Stimulated activated CD4-positive, alpha-beta T cell treated with anti-CD3 and anti-CD28 coated beads, Interleukin-15, amount 100 ng/mL, for 48 hours (primary cell): ENCODE measurements around the gene SYCP2L.
"Not testable (repeated sequence)": the region's sequence is repeated elsewhere in the genome, so short reads cannot be mapped to it uniquely, and the experiment has no call there.

Experiments used
- DNase-seq, 2 donors: peaks; one replicate each; pipeline ENCODE4 v3.0.0-alpha.2; 2020; ENCODE audit warnings: low read depth in 2 of 2

Gene SYCP2L

GRCh38 chr6:10877871-10878270 is 9.0 kb upstream of the SYCP2L start:
- no peak for DNase-seq

DNA sequence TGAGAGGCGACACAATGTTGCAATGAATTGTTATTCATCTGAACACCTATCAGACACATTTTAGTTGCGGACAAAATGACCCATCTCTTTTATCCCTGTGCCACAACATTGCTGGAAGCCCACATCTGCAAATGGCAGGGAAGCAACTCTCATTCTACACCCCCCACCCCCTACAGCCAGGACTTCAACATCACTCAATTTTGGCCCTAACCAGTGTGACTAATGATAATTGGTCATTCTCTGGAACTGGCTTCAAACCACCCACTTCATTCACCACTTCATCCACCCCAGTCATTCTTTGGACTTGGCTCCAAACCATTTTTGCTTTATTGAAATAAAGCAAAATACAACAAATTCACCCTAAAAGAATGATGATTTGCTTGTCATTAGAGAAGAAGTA is 6.5 kb upstream of the SYCP2L start:
- DNase-seq = no peak

GRCh38 chr6:10882253-10882630 is 4.6 kb upstream of the SYCP2L start:
- DNase-seq = not testable (repeated sequence)

GRCh38 chr6:10882657-10883171 is 4.1 kb upstream of the SYCP2L start:
- DNase-seq = no peak

- no peak for DNase-seq
These were observed 3.3 kb upstream of the SYCP2L start for GRCh38 chr6:10883312-10884244.

DNA sequence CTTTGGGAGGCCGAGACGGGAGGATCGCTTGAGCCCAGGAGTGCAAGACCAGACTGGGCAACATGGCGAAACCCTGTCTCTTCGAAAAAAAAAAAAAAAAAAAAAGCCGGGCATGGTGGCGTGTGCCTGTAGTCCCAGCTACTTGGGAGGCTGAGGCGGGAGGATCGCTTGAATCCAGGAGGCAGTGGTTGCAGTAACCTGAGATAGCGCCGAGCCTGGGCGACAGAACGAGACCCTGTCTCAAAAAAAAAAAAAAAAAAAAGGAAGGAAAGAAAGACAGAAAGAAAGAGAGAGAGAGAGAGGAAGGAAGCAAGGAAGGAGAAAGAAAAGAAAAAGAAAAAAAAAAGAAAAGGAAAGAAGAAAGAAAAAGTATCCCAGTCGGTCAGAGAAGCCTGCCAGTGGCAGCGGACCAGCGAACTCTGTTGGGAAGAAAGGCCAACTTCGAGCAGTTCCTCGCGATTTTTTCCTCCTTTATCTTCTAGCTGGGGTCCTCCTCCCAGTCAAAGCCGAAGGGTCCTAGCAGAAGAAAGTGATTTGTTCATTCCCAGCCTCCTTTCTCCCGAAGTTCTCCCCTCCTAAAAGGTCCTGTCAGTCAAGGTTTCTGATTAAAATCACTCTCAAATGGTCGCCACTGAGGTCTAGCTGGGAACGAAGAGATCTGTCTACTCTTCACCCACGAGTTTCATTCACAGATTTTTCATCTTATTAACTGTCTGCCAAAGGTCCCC is 2.4 kb upstream of the SYCP2L start:
- DNase-seq = no peak

- DNase-seq = not testable (repeated sequence)
These were observed 524 bp upstream of the SYCP2L start for GRCh38 chr6:10886365-10886690.

GRCh38 chr6:10890151-10890550 is 3.3 kb downstream of the SYCP2L start:
- DNase-seq = no peak

- no peak for DNase-seq
These were observed 5.1 kb downstream of the SYCP2L start for GRCh38 chr6:10891960-10892359.

DNA sequence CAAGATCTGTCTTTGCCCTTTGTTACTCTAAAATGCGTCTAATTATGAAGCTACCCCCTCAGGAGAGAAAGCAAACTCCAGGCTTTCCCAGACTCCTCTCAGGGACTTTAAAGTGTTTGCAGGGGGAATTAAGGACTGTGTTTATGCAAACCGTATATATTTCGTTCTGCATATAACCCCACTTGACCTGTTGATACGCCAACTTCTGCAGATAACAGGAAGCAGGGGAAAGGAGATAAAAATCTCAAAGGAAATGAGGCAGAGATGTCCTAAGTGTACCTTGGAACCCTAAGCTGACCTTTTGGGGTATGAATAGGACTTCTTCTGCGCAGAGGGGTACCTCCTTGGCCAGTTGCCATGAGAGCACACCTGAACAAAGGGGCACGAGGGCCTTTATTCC is 8.1 kb downstream of the SYCP2L start:
- DNase-seq = no peak

- no peak for DNase-seq
These were observed 9.8 kb downstream of the SYCP2L start for GRCh38 chr6:10896691-10897090.

GRCh38 chr6:10901770-10902169 is 14.9 kb downstream of the SYCP2L start:
- no peak for DNase-seq

GRCh38 chr6:10904015-10904414 is 17.2 kb downstream of the SYCP2L start:
- DNase-seq = no peak

GRCh38 chr6:10908228-10908627 is 21.4 kb downstream of the SYCP2L start:
- no peak for DNase-seq

- not testable (repeated sequence) for DNase-seq
These were observed 32.7 kb downstream of the SYCP2L start for GRCh38 chr6:10919520-10919919.

DNA sequence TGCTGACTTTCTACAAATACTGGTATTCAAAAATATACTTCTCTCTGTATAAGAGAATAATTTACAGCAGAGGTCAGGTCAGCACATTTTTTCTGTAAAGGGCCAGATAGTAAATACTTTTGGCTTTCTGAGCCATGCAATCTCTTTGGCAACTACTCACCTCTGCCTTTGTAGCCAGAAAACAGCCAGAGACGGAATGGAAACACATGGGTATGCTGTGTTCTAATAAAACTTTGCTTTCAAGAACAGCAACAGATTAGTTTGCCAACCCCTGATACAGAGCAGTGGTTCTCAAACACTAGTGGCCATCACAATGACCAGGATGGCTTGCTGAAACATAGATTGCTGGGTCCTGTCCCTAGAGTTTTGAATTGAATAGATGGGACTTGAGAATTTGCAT is 46.3 kb downstream of the SYCP2L start:
- DNase-seq = no peak

GRCh38 chr6:10939840-10940239 is 53.0 kb downstream of the SYCP2L start:
- DNase-seq = no peak

DNA sequence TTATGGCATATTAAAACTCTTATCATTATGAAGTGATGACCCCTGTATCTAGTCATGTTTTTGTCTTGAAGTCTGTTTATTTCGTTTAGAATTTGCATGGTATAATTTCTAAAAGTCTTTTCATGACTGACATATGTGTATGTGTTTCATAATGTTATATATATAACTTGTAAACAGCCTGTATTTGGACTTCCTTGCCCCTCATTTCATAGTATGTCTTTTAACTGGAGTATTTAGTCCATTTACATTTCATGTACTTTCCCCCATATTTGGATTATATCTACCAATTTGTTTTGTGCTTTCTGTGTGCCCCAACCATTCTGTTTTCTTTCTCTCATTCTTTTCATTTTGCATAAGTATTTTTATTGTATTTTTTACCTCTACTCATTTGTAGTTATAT is 59.0 kb downstream of the SYCP2L start:
- DNase-seq = no peak

DNA sequence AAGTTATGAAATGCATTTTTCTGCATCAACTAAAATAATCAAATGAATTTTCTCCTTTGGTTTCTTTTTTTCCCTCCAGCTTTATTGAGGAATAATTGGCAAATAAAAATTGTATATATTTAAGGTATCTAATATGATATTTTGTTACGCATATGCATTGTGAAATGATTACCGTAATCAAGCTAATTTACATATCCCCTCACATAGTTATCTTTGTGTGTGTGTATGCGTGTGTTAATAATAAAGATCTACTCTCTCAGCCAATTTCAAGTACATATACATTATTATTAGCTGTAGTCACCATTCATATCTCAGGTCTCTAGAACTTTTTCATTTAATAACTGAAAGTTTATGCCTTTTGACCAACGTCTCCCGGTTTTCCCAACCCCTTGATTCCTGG is 61.1 kb downstream of the SYCP2L start:
- DNase-seq = no peak

DNA sequence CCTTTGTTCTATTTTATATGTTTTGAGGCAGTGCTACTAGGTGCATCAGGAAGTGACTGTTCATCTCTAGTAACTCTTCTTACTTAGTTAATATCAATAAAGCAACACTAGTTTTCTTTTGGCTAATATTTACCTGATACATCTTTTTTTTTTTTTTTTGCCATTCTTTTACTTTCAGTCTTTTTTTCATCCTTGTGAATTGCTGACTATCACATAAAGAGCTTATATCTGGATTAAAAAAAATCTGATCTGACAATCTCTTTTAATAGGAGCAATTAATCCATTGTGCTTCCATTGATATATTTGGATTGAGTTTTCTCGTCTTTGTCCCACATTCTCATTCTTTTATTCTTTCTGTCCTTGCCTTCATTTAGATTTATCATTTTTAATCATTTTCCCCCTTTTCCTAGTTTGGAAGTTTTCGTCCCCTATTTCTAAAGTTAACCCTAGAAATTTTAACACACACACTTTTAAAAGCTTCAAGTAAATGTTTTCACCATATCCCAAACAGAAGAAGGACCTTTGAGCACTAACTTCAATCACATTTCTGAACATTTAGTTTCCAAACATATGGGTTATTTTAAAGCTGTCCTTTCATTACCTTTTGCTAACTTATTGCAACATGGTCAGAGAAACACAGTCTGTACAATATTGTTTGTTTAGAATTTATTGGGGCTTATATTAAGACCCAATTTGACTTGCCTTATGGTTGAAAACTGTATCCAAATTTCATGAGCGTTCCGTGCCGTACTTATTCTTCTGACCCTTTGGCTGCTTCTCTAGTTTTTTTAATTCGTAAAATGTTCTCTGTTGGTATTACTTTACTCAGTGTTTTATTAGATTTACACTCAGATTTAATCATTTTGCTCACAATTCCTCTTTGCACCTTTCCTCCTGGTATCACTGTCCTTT is 63.0 kb downstream of the SYCP2L start:
- no peak for DNase-seq

- no peak for DNase-seq
These were observed 64.9 kb downstream of the SYCP2L start for GRCh38 chr6:10951675-10952282.
